PFSK-1 (cell line): ENCODE results near the gene SCN1B.

Source experiments
- SIN3A ChIP-seq: IDR thresholded peaks from 2 replicates; pipeline ENCODE4 v1.6.1; 2012; ENCODE audit warnings: mild to moderate bottlenecking, low read length, moderate library complexity, borderline replicate concordance; ENCODE audit not compliant: insufficient read depth
- TAF1 ChIP-seq: IDR thresholded peaks from 2 replicates; pipeline ENCODE4 v1.6.1; 2012; ENCODE audit warnings: low read length, control low read depth, borderline replicate concordance; ENCODE audit not compliant: insufficient read depth

DNA sequence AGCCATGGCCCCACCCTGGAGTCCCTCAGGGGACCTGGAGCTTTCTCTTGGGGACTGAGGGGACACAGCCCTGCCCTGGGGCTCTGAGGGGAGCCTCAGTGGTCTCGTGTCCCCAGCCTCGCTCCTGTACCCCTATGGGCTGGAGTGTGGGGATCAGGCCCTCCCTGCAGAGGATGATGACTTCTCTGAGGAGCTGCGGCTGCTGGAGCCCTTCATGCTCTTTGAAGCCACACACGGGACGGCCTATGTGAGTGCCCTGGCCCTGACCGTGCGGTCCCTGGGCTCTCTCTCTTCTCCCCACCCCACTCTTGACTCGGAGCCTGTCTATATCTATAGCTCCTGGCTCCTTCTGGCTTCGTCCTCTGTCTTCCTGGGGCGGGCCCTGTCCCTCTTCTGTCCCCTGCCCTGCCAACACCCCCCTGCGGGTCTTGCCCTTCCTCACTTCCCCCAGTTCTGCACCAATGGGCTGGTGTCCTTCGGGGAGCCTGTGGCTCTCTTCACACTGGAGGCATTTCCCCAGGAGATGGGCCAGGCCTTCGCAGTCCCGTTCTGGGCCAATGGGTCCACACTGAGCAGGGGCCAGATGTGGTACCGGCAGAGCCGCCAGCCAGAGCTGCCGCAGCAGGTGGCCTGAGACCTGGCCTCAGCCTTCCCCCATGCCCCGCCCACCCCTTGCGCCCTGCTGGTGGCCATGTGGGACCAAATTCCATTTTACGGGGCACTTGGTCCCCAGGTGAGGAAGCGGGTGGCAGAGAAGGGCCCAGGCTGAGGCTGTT, 44.3 kb downstream of the SCN1B start:
- no peak for TF ChIP-seq SIN3A
- no peak for TF ChIP-seq TAF1
